ENCODE data around the gene RASL10B. TPM values are rescaled to one million over a fixed set of nuclear protein-coding genes. Genes with fewer than 3 reads are reported as not detected.

Gene RASL10B
- not detected in 2 replicates for total RNA-seq (2013; cell fraction: nucleolus; rRNA removed)
- total RNA-seq (2014; rRNA removed) (not detected in 2 replicates), total RNA-seq (2014; rRNA removed; fragmentation: Illumina TruSeq; extraction: Trizol) (not detected in 2 replicates), total RNA-seq (2021) (0.05 TPM in 1 of 2 replicates, not detected in the other), polyA plus RNA-seq (2011; rRNA removed) (not detected in 2 replicates), polyA plus RNA-seq (2014; fragmentation: Illumina TruSeq; extraction: Trizol) (not detected in 2 replicates), polyA plus RNA-seq (2014; fragmentation: Nextera tagmentation; extraction: Ambion mirVana) (not detected), polyA plus RNA-seq (2014; rRNA removed) (not detected in 2 replicates), polyA plus RNA-seq (2016; fragmentation: Nextera tagmentation; extraction: Ambion mirVana) (not detected), polyA minus RNA-seq (2011; rRNA and poly(A)+ RNA removed) (not detected in 2 replicates), Bru-seq, nascent RNA (percentile 20 among the genes with signal in this experiment), BruChase-seq, experiment 1, labeled RNA remaining after a 6-hour chase (percentile 8 among the genes with signal in this experiment), BruChase-seq, experiment 2, labeled RNA remaining after a 2-hour chase (percentile 7 among the genes with signal in this experiment)
- not detected for polyA plus RNA-seq (2011; ENCODE audit: low read depth)
- polyA plus RNA-seq (2011; cell fraction: cytosol; rRNA removed) = not detected in 2 replicates
- polyA plus RNA-seq (2011; cell fraction: nucleus; rRNA removed) = not detected in 2 replicates
- polyA plus RNA-seq (2012) = not detected in 2 replicates
- not detected in 2 replicates for polyA minus RNA-seq (2011; cell fraction: cytosol; rRNA and poly(A)+ RNA removed)
- not detected in 2 replicates for polyA minus RNA-seq (2011; cell fraction: nucleus; rRNA and poly(A)+ RNA removed)
- long read RNA-seq, experiment 1 = 0 reads
- long read RNA-seq, experiment 2 = 0 reads

DNA sequence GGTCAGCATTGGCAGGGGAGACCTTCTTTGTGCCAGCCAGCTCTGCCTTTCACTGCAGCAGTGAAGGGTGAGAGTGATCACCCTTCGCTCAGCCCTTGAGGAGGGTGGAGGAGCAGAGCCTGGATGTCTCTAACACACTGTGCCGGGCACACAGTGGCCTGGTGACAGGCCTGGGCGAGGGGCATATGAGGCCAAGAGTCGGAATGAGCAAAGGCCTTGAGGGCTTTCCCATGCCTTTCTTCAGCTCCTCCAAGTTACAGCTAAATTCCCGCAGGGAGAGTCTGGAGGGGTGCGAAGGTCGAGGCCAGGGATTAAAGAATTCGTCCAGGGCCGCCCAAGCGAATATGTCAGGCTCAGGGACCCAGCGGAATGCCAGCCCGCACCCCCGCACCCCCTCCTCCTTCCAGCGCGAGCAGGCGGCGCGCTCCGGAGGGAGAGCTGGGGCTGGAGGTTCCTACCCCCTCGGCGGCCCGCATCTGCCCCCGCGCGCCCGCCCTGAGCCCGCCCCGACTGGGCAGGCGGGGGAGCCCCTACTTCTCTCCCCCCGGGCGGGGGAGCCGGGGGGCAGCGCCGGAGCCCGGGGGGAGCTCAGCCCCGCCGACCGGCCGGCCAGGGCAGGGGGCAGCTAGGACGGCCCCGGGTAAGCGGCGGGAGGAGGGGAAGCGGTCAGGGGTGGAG, at the start of gene RASL10B:
Gene RASL10B, plus strand, starts transcription at position 401 of the 678 bp plus-strand sequence. CDS start 3,546 bp downstream, outside the sequence.
- in situ Hi-C loops (cut with MboI) (no loop called here), intact Hi-C loops (cut with micrococcal nuclease; ENCODE audit: unreplicated experiment) (no loop called here)
- Histone ChIP-seq H3K79me2 (ENCODE audit: control insufficient read depth, insufficient read depth, low read length) (no peaks in the 10 kb centered on the region), H3K4me3 (peak within 1 kb of the TSS; percentile 11; the same call in 1 of the 2 replicates), H3K27me3 (replicated peaks in 1 of 2; ENCODE audit: control insufficient read depth in 2 of 2, insufficient read depth in 2 of 2, low read length in 1 of 2) (no peaks in the 10 kb centered on the region; a peak in 1 of 4 replicates), H2AFZ (ENCODE audit: control insufficient read depth, low read depth, low read length) (no peak within 1 kb of the TSS), H3K36me3 (ENCODE audit: control insufficient read depth in 2 of 2, insufficient read depth in 2 of 2, low read length in 1 of 2) (peaks cover 0 to 3% of the 10 kb centered on the region in 2 experiments; a peak in 2 of 4 replicates), H3K9ac (ENCODE audit: control insufficient read depth, insufficient read depth, low read length) (no peak within 1 kb of the TSS; the same call in 1 of the 2 replicates), H3K4me1 (ENCODE audit: control insufficient read depth, insufficient read depth, low read length) (no peaks in the 10 kb centered on the region), H4K20me1 (ENCODE audit: control insufficient read depth, insufficient read depth) (no peaks in the 10 kb centered on the region), H3K9me3 (replicated peaks; ENCODE audit: control insufficient read depth, insufficient read depth, low read length) (no peaks in the 10 kb centered on the region), H3K4me2 (ENCODE audit: control insufficient read depth, insufficient read depth) (peak within 1 kb of the TSS; percentile 41; the same call in 1 of the 2 replicates), H3K27ac (ENCODE audit: control insufficient read depth, insufficient read depth) (no peak within 1 kb of the TSS)
- POLR2A ChIA-PET = no interaction called here
- DNase-seq (ENCODE audit: low read depth, low spot score) (no peak), FAIRE-seq (no peak), ATAC-seq (peak; percentile 78)
- RAD21 ChIA-PET (ENCODE audit: unreplicated experiment) = no interaction called here
- 30% methylated on average over 10 of the region's 44 CpGs for WGBS (ENCODE audit: insufficient coverage, insufficient replicate concordance, low lambda C conversion rate, missing lambda C conversion rate)
- no TSS peak for BruUV-seq (replicated peaks)
- TF ChIP-seq, protein P1, sequence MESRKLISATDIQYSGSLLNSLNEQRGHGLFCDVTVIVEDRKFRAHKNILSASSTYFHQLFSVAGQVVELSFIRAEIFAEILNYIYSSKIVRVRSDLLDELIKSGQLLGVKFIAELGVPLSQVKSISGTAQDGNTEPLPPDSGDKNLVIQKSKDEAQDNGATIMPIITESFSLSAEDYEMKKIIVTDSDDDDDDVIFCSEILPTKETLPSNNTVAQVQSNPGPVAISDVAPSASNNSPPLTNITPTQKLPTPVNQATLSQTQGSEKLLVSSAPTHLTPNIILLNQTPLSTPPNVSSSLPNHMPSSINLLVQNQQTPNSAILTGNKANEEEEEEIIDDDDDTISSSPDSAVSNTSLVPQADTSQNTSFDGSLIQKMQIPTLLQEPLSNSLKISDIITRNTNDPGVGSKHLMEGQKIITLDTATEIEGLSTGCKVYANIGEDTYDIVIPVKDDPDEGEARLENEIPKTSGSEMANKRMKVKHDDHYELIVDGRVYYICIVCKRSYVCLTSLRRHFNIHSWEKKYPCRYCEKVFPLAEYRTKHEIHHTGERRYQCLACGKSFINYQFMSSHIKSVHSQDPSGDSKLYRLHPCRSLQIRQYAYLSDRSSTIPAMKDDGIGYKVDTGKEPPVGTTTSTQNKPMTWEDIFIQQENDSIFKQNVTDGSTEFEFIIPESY (IDR thresholded peaks at IDR 0.05) = no peak
- no peak for TF ChIP-seq ETV6 (conservative IDR thresholded peaks at IDR 0.05 in 1 of 2, IDR thresholded peaks at IDR 0.05 in 1 of 2; ENCODE audit: borderline replicate concordance in 1 of 2, low read depth in 1 of 2)
- TF ChIP-seq EGR1 (IDR thresholded peaks at IDR 0.05; ENCODE audit: borderline replicate concordance in 1 of 2, low read depth in 2 of 2, low read length in 2 of 2) = peak in 1 of 2 experiments; percentile 78; a peak in 2 of 3 replicates
- no peak for TF ChIP-seq MEF2B (IDR thresholded peaks at IDR 0.05; ENCODE audit: partially characterized antibody, poor library complexity, severe bottlenecking)
- TF ChIP-seq NRF1 (conservative IDR thresholded peaks at IDR 0.05; ENCODE audit: low read depth, low read length) = no peak
- SMC1A ChIA-PET (ENCODE audit: uncharacterized antibody, unreplicated experiment) = no interaction called here
- CTCF ChIA-PET = interaction anchor here (0.6 to 2.2 kb wide), 3 partner anchors 13 to 199 kb away, joined by 3 to 11 read pairs (median 4); no protein-coding TSS in a partner anchor

Data from GM12878 (cell line).